NCI-H2107 (cell line): Measurements from ENCODE around the gene OR13C5.

Experiments used
- DNase-seq: peaks from one replicate; lab custom pipeline; 2025; lab: John Stamatoyannopoulos, UW

Gene OR13C5

GRCh38 chr9:104553261-104553660, 46.0 kb downstream of the OR13C5 start:
- DNase-seq: no peak
